Astrocyte (in vitro differentiated cells and primary cell): ENCODE results near the gene DNAH6.

Experiments used
- EZH2 ChIP-seq: IDR thresholded peaks from 2 replicates; pipeline ENCODE4 v1.6.1; 2012; ENCODE audit warnings: mild to moderate bottlenecking, low read length, inconsistent platforms; ENCODE audit not compliant: insufficient read depth
- TF ChIP-seq, protein P1 (sequence below): IDR thresholded peaks from 2 replicates; pipeline ENCODE4 v1.5.1; 2011; ENCODE audit warnings: low read depth, mild to moderate bottlenecking, inconsistent platforms, low read length, moderate library complexity; ENCODE audit not compliant: insufficient read depth

DNA sequence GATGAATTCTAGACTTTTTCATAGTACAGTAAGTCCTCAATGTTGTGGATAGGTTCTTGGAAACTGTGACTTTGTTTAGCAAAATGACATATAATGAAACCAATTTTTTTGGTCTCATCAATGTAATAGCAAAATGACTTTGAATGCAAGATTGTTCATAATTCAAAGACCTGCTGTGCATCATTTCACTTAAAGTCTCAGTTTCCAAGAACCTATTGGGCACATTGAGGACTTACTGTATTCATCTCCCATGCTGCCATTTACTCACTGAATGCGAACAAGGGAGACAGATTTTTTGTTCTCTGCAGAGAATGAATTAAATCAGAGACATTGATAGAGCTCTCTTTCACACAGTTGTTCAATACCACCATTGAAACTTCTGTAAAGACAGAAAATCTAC, 211.0 kb downstream of the DNAH6 start:
- TF ChIP-seq, protein P1, sequence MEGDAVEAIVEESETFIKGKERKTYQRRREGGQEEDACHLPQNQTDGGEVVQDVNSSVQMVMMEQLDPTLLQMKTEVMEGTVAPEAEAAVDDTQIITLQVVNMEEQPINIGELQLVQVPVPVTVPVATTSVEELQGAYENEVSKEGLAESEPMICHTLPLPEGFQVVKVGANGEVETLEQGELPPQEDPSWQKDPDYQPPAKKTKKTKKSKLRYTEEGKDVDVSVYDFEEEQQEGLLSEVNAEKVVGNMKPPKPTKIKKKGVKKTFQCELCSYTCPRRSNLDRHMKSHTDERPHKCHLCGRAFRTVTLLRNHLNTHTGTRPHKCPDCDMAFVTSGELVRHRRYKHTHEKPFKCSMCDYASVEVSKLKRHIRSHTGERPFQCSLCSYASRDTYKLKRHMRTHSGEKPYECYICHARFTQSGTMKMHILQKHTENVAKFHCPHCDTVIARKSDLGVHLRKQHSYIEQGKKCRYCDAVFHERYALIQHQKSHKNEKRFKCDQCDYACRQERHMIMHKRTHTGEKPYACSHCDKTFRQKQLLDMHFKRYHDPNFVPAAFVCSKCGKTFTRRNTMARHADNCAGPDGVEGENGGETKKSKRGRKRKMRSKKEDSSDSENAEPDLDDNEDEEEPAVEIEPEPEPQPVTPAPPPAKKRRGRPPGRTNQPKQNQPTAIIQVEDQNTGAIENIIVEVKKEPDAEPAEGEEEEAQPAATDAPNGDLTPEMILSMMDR: no peak
- no peak for TF ChIP-seq EZH2
